IMR-90 (cell line): ENCODE results near the gene DLL4. TPM values are rescaled to one million over a fixed set of nuclear protein-coding genes. Genes with fewer than 3 reads are reported as not detected.
A peak's percentile ranks its signal among the peaks of the same experiment; 100 is the strongest.

Experiments
- ATAC-seq: fragments of 200-7000 bp; cut with Tn5 transposase; 2 replicates; pipeline ENCODE4 v1.9.1; 2020; ENCODE audit warnings: low read depth, mild to moderate bottlenecking, moderate library complexity
- BruUV-seq: library from RNA; stranded (reverse); fragments of 400-500 nt; replicated peaks from 2 replicates; lab custom pipeline; 2021; lab: Mats Ljungman, UMichigan
- CTCF ChIA-PET: fragments of 300-600 bp; formaldehyde crosslinking; extraction: SDS; loops from one replicate; lab custom pipeline; 2021; ENCODE audit warnings: antibody characterized with exemption; lab: Yijun Ruan, JAX
- POLR2A ChIA-PET: fragments of 300-600 bp; sonication (Branson Sonifier 250); formaldehyde crosslinking; loops from one replicate; lab custom pipeline; 2022; ENCODE audit warnings: antibody characterized with exemption; ENCODE audit not compliant: unreplicated experiment; lab: Charles Lee
- DNase-seq: peaks from one replicate; pipeline ENCODE4 v3.0.0; 2013
- H2AFZ ChIP-seq: replicated peaks from 2 replicates; pipeline ENCODE3; 2013; ENCODE audit warnings: low read length, mild to moderate bottlenecking; ENCODE audit not compliant: poor library complexity
- H2AK5ac ChIP-seq: 2 replicates; pipeline ENCODE4 v1.6.1; 2013; ENCODE audit warnings: low read depth, low read length, inconsistent platforms
- H2AK9ac ChIP-seq: replicated peaks from 2 replicates; pipeline ENCODE3; 2013; ENCODE audit warnings: mild to moderate bottlenecking, low read depth, low read length, moderate library complexity; ENCODE audit not compliant: poor library complexity
- H2BK120ac ChIP-seq: 2 replicates; pipeline ENCODE4 v1.6.1; 2013; ENCODE audit warnings: low read depth, low read length, inconsistent platforms
- H2BK15ac ChIP-seq: 3 replicates; pipeline ENCODE4 v1.6.1; 2013; ENCODE audit warnings: low read depth, low read length, inconsistent platforms
- H2BK20ac ChIP-seq: 2 replicates; pipeline ENCODE4 v1.6.1; 2013; ENCODE audit warnings: low read depth, mild to moderate bottlenecking, inconsistent platforms, low read length, moderate library complexity
- H2BK5ac ChIP-seq: 2 replicates; pipeline ENCODE4 v1.6.1; 2013; ENCODE audit warnings: mild to moderate bottlenecking, low read depth, low read length, inconsistent platforms; ENCODE audit not compliant: poor library complexity, severe bottlenecking
- H3K14ac ChIP-seq: replicated peaks from 2 replicates; pipeline ENCODE4 v1.6.1; 2013; ENCODE audit warnings: low read depth, low read length, inconsistent platforms
- H3K18ac ChIP-seq: 2 replicates; pipeline ENCODE4 v1.6.1; 2013; ENCODE audit warnings: low read depth, low read length, control low read depth
- H3K23ac ChIP-seq: 2 replicates; pipeline ENCODE4 v1.6.1; 2013; ENCODE audit warnings: low read depth, low read length, inconsistent platforms
- H3K27ac ChIP-seq: 2 replicates; pipeline ENCODE4 v1.5.1; 2013; ENCODE audit warnings: mild to moderate bottlenecking, control low read depth, low read length; ENCODE audit not compliant: insufficient read depth
- H3K27me3 ChIP-seq: 2 replicates; pipeline ENCODE4 v1.6.1; 2013; ENCODE audit warnings: low read length; ENCODE audit not compliant: control insufficient read depth, insufficient read depth
- H3K36me3 ChIP-seq: 2 replicates; pipeline ENCODE4 v1.6.1; 2013; ENCODE audit warnings: low read length, mixed read lengths; ENCODE audit not compliant: control insufficient read depth, insufficient read depth
- H3K4ac ChIP-seq: 2 replicates; pipeline ENCODE4 v1.6.1; 2013; ENCODE audit warnings: low read depth, low read length, inconsistent platforms
- H3K4me1 ChIP-seq: 2 replicates; pipeline ENCODE4 v1.6.1; 2013; ENCODE audit warnings: low read length, mixed read lengths; ENCODE audit not compliant: control insufficient read depth, insufficient read depth
- H3K4me2 ChIP-seq: 2 replicates; pipeline ENCODE4 v1.6.1; 2013; ENCODE audit warnings: low read depth, mild to moderate bottlenecking, control low read depth, low read length, moderate library complexity
- H3K4me3 ChIP-seq: 2 replicates; pipeline ENCODE4 v1.5.1; 2013; ENCODE audit warnings: low read depth, mild to moderate bottlenecking, control low read depth, low read length, moderate library complexity; ENCODE audit not compliant: insufficient read depth
- H3K56ac ChIP-seq: 2 replicates; pipeline ENCODE4 v1.6.1; 2013; ENCODE audit warnings: low read length, inconsistent platforms; ENCODE audit not compliant: insufficient read depth; ENCODE audit errors: extremely low read depth
- H3K79me1 ChIP-seq, 2 experiments: 2 replicates each; pipeline ENCODE4 v1.6.1; 2013; ENCODE audit warnings: low read length in 2 of 2, inconsistent platforms in 1 of 2, low read depth in 1 of 2
- H3K9ac ChIP-seq: 2 replicates; pipeline ENCODE4 v1.6.1; 2013; ENCODE audit warnings: low read depth, low read length, control low read depth
- H3K9me1 ChIP-seq: 2 replicates; pipeline ENCODE4 v1.6.1; 2013; ENCODE audit warnings: low read length, inconsistent platforms; ENCODE audit not compliant: insufficient read depth
- H3K9me3 ChIP-seq: 2 replicates; pipeline ENCODE4 v1.6.1; 2013; ENCODE audit warnings: low read length; ENCODE audit not compliant: control insufficient read depth, insufficient read depth
- H4K20me1 ChIP-seq: 2 replicates; pipeline ENCODE4 v1.6.1; 2013; ENCODE audit warnings: low read length, inconsistent platforms; ENCODE audit not compliant: insufficient read depth
- H4K5ac ChIP-seq: 2 replicates; pipeline ENCODE4 v1.6.1; 2013; ENCODE audit warnings: mild to moderate bottlenecking, low read depth, low read length, control low read depth
- H4K8ac ChIP-seq, 2 experiments: 2 replicates each; pipeline ENCODE4 v1.6.1; 2013; ENCODE audit warnings: low read depth in 2 of 2, low read length in 2 of 2, control low read depth in 1 of 2, inconsistent platforms in 1 of 2
- H4K91ac ChIP-seq: 2 replicates; pipeline ENCODE4 v1.6.1; 2013; ENCODE audit warnings: low read depth, low read length, inconsistent platforms; ENCODE audit not compliant: insufficient read depth
- BHLHE40 ChIP-seq: fragments of 150-350 bp; IDR thresholded peaks from 2 replicates; pipeline ENCODE4 v1.6.1; 2016; ENCODE audit warnings: mild to moderate bottlenecking, low read depth, low read length
- CEBPB ChIP-seq: IDR thresholded peaks from 2 replicates; pipeline ENCODE4 v1.6.1; 2012; ENCODE audit warnings: low read depth, low read length, improper control_type of control experiment
- CHD1 ChIP-seq: IDR thresholded peaks from 2 replicates; pipeline ENCODE4 v1.6.1; 2012; ENCODE audit warnings: low read depth, low read length, improper control_type of control experiment
- MAFK ChIP-seq: IDR thresholded peaks from 2 replicates; pipeline ENCODE4 v1.6.1; 2012; ENCODE audit warnings: low read depth, low read length, improper control_type of control experiment
- MAZ ChIP-seq: IDR thresholded peaks from 2 replicates; pipeline ENCODE4 v1.6.1; 2012; ENCODE audit warnings: low read depth, mild to moderate bottlenecking, low read length, improper control_type of control experiment, moderate library complexity, borderline replicate concordance
- MXI1 ChIP-seq: IDR thresholded peaks from 2 replicates; pipeline ENCODE4 v1.6.1; 2012; ENCODE audit warnings: low read depth, mild to moderate bottlenecking, low read length, moderate library complexity, borderline replicate concordance
- NFE2L2 ChIP-seq: fragments of 150-350 bp; IDR thresholded peaks from 2 replicates; pipeline ENCODE4 v1.6.1; 2016; ENCODE audit warnings: low read depth, mild to moderate bottlenecking, low read length
- POLR2A ChIP-seq: IDR thresholded peaks from 2 replicates; pipeline ENCODE4 v1.6.1; 2012; ENCODE audit warnings: mild to moderate bottlenecking, low read depth, low read length
- RAD21 ChIP-seq: IDR thresholded peaks from 2 replicates; pipeline ENCODE4 v1.6.1; 2012; ENCODE audit warnings: low read length, improper control_type of control experiment
- RCOR1 ChIP-seq: IDR thresholded peaks from 2 replicates; pipeline ENCODE4 v1.6.1; 2012; ENCODE audit warnings: mild to moderate bottlenecking, low read length, improper control_type of control experiment; ENCODE audit not compliant: insufficient replicate concordance
- RFX5 ChIP-seq: IDR thresholded peaks from 2 replicates; pipeline ENCODE4 v1.8.0; 2012; ENCODE audit warnings: low read depth, mild to moderate bottlenecking, low read length, moderate library complexity
- SMC3 ChIP-seq: fragments of 150-350 bp; IDR thresholded peaks from 2 replicates; pipeline ENCODE4 v1.6.1; 2016; ENCODE audit warnings: low read depth, mild to moderate bottlenecking, antibody characterized with exemption, low read length, moderate library complexity
- WGBS, 2 experiments: methylation state at CpG; one replicate each; pipeline versions ENCODE4 v1.1.5 to v1.1.7; 2013; ENCODE audit warnings: missing lambda C conversion rate in 2 of 2; ENCODE audit not compliant: insufficient read length in 1 of 2; ENCODE audit errors: extremely low coverage in 2 of 2; 5-methylcytosine and 5-hydroxymethylcytosine counted together
- dilution Hi-C: fragments of 300-500 bp; cut with HindIII; formaldehyde crosslinking; loops from one replicate; pipeline ENCODE4 v1.14.3; 2018; ENCODE audit warnings: low sequenced_read_pairs; ENCODE audit not compliant: unreplicated experiment
- in situ Hi-C: fragments of 300-500 bp; cut with MboI; formaldehyde crosslinking; loops from 3 replicates; pipeline ENCODE4 v1.14.3; 2019; ENCODE audit warnings: low sequenced_read_pairs, inconsistent platforms, mixed read lengths
- intact Hi-C: fragments of 100-400 bp; cut with micrococcal nuclease; formaldehyde crosslinking; loops from 2 replicates; pipeline ENCODE4 v1.10.0; 2022
- polyA plus RNA-seq, 3 experiments: library from polyadenylated mRNA; depleted of rRNA; stranded (reverse); fragments of >200 nt; gene quantifications; 2 replicates each; pipeline ENCODE4 v1.2.3, GENCODE V29; 2012; ENCODE audit warnings: low replicate concordance in 1 of 3
- total RNA-seq: library from RNA; depleted of rRNA; stranded (reverse); fragments of >200 nt; gene quantifications from 2 replicates; pipeline ENCODE4 v1.2.3, GENCODE V29; 2012
- TF ChIP-seq, protein P1 (sequence below): conservative IDR thresholded peaks from 2 replicates; pipeline ENCODE4 v1.5.1; 2012; ENCODE audit warnings: mild to moderate bottlenecking, low read depth, low read length, improper control_type of control experiment
- TF ChIP-seq, protein P2 (sequence below): fragments of 150-350 bp; IDR thresholded peaks from 2 replicates; pipeline ENCODE4 v1.6.1; 2017; ENCODE audit warnings: mild to moderate bottlenecking, antibody characterized with exemption, low read length, low read depth
- TF ChIP-seq, protein P3 (sequence below): fragments of 150-350 bp; IDR thresholded peaks from 2 replicates; pipeline ENCODE4 v1.6.1; 2016; ENCODE audit warnings: low read depth, mild to moderate bottlenecking, low read length, moderate library complexity, borderline replicate concordance

Gene DLL4
- total and polyA plus RNA-seq, 2 of the 4 experiments (the other 2 are of a cell fraction) = 1.8 to 3.4 TPM

DNA sequence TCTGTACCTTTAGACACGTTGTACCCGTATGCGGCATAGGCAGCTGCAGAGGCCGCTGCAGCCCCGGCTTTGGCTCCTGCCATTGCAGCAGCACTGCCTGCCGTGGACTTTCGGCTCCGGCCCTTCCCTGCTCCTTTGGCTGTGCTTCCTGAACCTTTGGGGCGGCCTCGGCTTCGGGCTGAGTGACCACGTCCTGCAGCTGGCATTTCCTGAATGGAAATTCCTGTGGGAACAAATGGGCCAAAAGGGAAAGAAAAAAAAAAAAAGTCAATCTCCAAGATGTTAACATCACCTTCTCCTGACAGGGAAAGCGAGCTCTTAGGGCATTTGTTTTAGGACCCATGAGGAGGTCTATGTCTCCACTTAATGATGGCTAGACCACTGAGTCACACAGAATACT, 53.7 kb downstream of the DLL4 start:
- in situ Hi-C loops = no loop called here
- peak overlapping the region; percentile 99 for H2BK20ac ChIP-seq
- DNase-seq (peak; percentile 93), ATAC-seq (peak; percentile 66)
- H3K14ac ChIP-seq = peak overlapping the region; percentile 99
- 0% methylated on average over 1 of the region's 13 CpGs; no CpG with 5 or more reads in 1 of the 2 experiments for WGBS, 2 experiments
- H3K9ac ChIP-seq = peak overlapping the region; percentile 56; the same call in 1 of the 2 replicates
- H3K36me3 ChIP-seq = peaks cover 61% of the 10 kb centered on the region
- dilution Hi-C loops = no loop called here
- peak overlapping the region; percentile 99 for H2BK120ac ChIP-seq
- H4K20me1 ChIP-seq = no peaks in the 10 kb centered on the region; the same call in 1 of the 2 replicates
- peak overlapping the region; percentile 90; the same call in 2 of the 3 replicates for H2BK15ac ChIP-seq
- H2AFZ ChIP-seq = peak overlapping the region; percentile 36
- H3K4ac ChIP-seq = peak overlapping the region; percentile 100
- peak overlapping the region; percentile 96 for H3K56ac ChIP-seq
- peak overlapping the region; percentile 100 for H4K91ac ChIP-seq
- peaks cover 36% of the 10 kb centered on the region for H3K9me1 ChIP-seq
- POLR2A ChIA-PET = interaction anchor here (0.6 to 0.7 kb wide), 3 partner anchors 10 to 432 kb away, joined by 3 to 6 read pairs (median 3); no protein-coding TSS in a partner anchor
- peak overlapping the region; percentile 99 for H3K23ac ChIP-seq
- H3K27me3 ChIP-seq = no peaks in the 10 kb centered on the region
- no peak overlapping the region for H3K4me3 ChIP-seq
- H2AK9ac ChIP-seq = peak overlapping the region; percentile 87
- CTCF ChIA-PET = interaction anchor here (0.6 to 2.8 kb wide), 4 partner anchors 10 to 316 kb away, joined by 3 to 16 read pairs (median 4); no protein-coding TSS in a partner anchor
- H3K27ac ChIP-seq = peak overlapping the region; percentile 94
- H3K4me2 ChIP-seq = peak overlapping the region; percentile 49
- H3K79me1 ChIP-seq = peaks cover 24 to 81% of the 10 kb centered on the region in 2 experiments
- H2BK5ac ChIP-seq = peak overlapping the region; percentile 97
- H2AK5ac ChIP-seq = peak overlapping the region; percentile 84
- no TSS peak for BruUV-seq
- H4K8ac ChIP-seq = peak overlapping the region; percentile 88 to 98
- no peaks in the 10 kb centered on the region for H3K9me3 ChIP-seq
- H3K4me1 ChIP-seq = peaks cover 31% of the 10 kb centered on the region
- peak overlapping the region; percentile 85 for H4K5ac ChIP-seq
- intact Hi-C loops = loop anchor here (2.0 kb wide), 1 partner anchor 30 kb away; the partner anchor contains the start of gene CHAC1
- H3K18ac ChIP-seq = peak overlapping the region; percentile 98
- TF ChIP-seq, protein P1, sequence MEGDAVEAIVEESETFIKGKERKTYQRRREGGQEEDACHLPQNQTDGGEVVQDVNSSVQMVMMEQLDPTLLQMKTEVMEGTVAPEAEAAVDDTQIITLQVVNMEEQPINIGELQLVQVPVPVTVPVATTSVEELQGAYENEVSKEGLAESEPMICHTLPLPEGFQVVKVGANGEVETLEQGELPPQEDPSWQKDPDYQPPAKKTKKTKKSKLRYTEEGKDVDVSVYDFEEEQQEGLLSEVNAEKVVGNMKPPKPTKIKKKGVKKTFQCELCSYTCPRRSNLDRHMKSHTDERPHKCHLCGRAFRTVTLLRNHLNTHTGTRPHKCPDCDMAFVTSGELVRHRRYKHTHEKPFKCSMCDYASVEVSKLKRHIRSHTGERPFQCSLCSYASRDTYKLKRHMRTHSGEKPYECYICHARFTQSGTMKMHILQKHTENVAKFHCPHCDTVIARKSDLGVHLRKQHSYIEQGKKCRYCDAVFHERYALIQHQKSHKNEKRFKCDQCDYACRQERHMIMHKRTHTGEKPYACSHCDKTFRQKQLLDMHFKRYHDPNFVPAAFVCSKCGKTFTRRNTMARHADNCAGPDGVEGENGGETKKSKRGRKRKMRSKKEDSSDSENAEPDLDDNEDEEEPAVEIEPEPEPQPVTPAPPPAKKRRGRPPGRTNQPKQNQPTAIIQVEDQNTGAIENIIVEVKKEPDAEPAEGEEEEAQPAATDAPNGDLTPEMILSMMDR = 0 out of 2 replicates have a peak, but pooled peaks have one; percentile 3
- no peak for TF ChIP-seq CHD1
- TF ChIP-seq, protein P2, sequence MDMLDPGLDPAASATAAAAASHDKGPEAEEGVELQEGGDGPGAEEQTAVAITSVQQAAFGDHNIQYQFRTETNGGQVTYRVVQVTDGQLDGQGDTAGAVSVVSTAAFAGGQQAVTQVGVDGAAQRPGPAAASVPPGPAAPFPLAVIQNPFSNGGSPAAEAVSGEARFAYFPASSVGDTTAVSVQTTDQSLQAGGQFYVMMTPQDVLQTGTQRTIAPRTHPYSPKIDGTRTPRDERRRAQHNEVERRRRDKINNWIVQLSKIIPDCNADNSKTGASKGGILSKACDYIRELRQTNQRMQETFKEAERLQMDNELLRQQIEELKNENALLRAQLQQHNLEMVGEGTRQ = no peak
- no peak for TF ChIP-seq CEBPB
- TF ChIP-seq, protein P3, sequence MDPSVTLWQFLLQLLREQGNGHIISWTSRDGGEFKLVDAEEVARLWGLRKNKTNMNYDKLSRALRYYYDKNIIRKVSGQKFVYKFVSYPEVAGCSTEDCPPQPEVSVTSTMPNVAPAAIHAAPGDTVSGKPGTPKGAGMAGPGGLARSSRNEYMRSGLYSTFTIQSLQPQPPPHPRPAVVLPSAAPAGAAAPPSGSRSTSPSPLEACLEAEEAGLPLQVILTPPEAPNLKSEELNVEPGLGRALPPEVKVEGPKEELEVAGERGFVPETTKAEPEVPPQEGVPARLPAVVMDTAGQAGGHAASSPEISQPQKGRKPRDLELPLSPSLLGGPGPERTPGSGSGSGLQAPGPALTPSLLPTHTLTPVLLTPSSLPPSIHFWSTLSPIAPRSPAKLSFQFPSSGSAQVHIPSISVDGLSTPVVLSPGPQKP = no peak
- TF ChIP-seq BHLHE40 = 0 out of 2 replicates have a peak, but pooled peaks have one; percentile 26
- peak; percentile 6; the same call in 1 of the 2 replicates for TF ChIP-seq SMC3
- no peak for TF ChIP-seq MXI1
- no peak for TF ChIP-seq RFX5
- no peak for TF ChIP-seq RCOR1
- no peak for TF ChIP-seq MAFK
- TF ChIP-seq POLR2A = no peak
- no peak for TF ChIP-seq MAZ
- TF ChIP-seq RAD21 = peak; percentile 15
- no peak for TF ChIP-seq NFE2L2
